HG02870 (cell line): Measurements from ENCODE around the gene ATP2B2.

Experiments used
- ATAC-seq: cut with Tn5 transposase; IDR thresholded peaks from one replicate; pipeline ENCODE4 v1.9.1; 2021; ENCODE audit warnings: mild to moderate bottlenecking, moderate library complexity; ENCODE audit not compliant: unreplicated experiment

Gene ATP2B2

DNA sequence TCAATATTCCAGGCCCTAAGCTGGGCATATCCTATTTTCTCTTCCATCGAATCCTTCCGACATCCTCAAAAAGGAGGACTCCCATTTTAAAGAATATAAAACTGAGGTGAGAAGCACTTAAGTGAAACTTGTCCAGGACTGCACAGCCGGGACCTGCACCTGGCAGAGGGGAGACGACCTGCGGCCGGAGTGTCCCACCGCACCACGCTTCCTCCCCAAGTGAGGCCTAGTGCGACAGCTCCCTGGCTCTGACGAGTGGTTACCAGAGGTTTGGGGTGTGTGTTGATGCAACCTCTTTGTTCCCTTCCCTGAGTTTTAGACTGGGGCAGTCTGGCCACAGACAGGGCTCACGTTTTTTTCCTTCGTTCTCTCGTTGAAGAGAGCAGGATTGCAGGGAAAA lies 24.9 kb upstream of the ATP2B2 start:
- ATAC-seq: no peak

DNA sequence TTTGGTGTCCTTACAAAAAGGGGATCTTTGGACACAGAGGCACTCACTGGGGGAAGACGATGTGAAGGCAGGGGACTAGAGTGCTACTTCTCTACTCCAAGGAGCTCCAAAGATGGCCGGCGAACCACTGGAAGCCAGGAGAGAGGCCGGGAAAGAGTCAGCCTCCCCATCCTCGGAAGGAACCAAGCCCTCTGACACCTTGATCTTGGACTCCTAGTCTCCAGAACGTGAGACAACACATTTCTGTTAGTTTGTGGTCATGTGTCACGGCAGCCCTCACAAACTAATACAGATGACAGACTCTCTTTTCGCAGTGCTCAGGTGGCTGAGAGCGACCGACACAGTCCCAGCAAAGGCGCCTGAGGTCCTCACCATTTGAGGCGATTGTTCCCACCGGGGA lies 24.4 kb upstream of the ATP2B2 start:
- no peak for ATAC-seq

GRCh38 chr3:10528046-10528445 lies 22.7 kb upstream of the ATP2B2 start:
- ATAC-seq: no peak

DNA sequence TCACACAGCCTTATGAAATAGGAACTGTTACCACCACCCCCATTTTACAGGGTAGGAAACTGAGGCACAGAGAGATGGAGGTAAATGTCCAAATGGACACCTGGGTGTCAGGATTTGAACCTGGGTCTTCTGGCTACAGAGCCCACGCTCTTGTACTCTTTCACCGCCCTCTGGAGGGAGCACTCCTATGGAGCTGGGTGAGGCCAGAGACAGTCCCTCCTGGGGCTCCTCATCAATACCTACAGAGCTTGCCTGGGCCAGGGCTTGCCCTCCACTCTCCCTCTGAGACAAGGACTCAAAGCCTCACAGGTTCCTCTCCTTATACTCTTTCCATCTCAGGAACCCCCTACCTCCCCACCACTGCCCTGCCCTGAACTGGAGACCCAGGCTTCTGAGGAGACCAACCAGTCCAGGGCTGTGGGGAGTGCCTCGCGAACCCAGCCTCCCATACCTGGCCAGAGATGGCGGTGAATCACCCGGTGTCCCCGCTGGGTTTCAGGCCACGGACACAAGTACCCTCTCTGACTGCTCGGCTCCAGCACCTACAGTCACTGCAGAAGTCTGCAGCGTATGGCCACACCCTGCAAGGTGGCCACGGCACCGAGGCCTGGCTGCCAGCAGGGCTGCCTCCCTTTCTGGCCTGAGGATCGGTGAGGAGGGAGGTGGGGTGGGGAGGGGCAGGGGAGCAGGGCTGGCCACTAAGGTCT lies 22.1 kb upstream of the ATP2B2 start:
- ATAC-seq: no peak

DNA sequence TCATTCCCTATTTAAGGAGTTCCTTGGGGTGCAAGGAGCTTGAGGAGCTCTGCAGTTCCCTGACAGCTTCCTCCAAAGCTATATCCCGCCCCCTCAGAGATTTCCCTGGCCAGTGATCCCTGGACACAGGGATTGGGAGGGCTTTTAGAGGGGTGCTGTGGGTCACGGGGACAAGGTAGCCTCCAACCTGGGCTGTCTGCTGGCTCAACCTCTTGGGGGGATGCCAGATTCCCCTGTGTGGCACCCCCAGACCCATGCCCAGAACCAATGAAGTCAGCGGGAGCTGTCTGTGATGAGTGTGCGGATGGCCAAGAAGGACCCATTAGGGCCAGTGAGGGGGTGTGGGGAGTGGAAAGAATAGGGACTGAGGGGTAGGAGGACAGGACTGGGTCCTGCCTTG lies 21.0 kb upstream of the ATP2B2 start:
- no peak for ATAC-seq

GRCh38 chr3:10524799-10525301 lies 19.5 kb upstream of the ATP2B2 start:
- no peak for ATAC-seq

DNA sequence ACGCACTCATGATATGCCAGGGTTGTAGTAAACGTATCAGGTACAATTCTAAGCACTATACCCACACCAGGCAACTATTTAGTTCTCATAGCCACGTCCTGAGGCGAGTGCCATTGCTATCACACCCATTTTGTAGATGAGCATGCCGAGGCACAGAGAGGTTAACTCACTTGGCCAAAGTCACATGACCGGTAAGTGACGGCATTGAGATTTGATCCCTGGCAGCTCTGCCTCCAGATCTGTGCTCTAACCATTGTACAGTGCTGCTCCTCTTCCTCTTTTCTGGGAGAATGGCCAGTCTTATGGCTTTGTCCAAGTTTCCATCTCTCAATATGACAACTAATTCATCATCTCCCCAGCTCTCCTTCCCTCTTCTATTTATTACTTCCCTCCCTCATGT lies 18.9 kb upstream of the ATP2B2 start:
- no peak for ATAC-seq

DNA sequence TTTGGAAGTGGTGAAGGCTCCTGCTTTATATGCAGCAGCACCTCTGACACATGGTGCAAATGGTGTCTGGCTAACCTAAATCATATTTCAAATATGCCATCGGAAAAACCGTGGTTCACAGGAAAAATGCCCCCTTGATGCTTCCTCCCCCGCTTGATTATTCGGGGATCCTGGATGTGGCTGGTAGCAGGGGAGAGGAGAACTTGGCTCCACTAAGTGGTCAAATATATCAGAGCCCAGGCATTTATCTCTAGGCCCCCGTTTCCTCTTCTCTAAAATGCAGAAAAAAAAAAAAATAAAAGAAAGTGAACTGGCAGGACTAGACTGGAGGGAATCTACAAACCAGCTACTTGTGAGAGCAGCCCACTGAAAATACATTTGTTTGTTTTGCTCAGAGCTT lies 18.2 kb upstream of the ATP2B2 start:
- no peak for ATAC-seq

DNA sequence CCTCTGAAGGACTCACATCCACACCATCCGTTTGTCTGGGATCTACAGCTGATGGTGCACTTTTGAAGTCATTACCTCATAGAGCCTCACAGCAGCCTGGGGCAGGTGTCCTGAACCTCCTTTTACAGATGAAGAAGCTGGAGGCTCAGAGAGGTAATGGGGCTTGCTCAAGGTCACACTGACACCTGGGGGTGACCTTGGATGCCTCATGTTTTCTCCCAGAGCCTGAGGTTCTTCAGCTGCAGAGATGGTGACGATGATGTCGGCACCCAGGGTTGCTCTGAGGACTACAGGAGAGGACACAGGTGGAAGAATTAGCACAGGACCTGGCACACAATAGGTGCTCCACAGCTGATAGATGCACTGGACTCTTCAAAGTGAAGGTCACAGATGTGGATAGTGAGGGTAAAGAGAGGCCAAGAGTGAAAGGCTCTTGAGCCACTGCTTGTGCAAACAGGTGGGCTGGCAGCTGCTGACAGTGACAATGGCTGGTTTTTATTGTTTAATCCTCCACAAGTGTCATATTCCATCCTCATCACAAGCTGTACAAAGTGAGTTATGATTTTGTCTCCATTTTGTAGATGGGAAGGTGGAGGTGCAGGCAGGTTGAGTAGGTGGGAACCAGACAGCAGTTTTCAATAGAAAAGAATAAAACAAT lies 17.4 kb upstream of the ATP2B2 start:
- no peak for ATAC-seq

GRCh38 chr3:10521772-10522441 lies 16.5 kb upstream of the ATP2B2 start:
- no peak for ATAC-seq

DNA sequence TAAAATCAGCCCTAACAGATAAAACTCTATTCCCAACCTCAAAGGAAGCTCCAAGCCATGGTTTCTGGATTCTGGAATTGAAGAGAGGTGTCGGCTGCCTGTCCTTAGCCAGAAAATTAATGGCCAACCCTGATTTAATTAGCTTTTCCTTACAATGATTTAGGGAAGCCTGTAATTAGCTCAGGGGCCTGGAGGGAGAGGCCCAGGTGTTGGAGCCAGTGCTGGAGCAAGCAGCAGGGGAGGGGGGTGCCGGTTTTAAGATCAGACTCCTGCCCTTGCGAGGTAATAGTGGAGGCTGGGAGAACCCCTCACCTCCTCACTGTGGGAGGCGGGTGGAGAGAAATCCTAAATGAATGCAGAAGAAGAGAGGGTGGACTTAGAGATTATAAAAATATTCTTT lies 14.7 kb upstream of the ATP2B2 start:
- ATAC-seq: no peak

DNA sequence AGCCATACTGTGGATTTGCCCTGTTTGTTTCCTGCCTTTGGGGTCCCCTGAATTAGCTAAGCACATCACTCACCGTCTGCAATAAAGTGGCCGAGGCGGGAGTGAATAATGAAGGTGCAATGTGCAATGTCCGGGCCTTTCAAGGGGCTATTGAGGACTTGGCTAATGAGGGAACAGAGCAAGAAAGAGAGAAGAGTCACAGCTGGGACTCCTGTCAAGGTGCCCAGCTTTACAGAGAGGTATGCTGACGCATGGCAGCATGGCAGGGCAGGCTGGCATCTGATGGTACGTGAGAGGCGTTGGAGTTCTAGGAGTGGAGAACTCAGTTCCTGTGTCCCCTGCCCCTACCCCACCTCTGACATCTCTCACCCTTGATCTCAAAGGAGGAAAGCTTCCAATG lies 13.8 kb upstream of the ATP2B2 start:
- ATAC-seq: no peak

GRCh38 chr3:10518506-10519150 lies 13.2 kb upstream of the ATP2B2 start:
- ATAC-seq: no peak

- ATAC-seq: no peak
These were observed 12.2 kb upstream of the ATP2B2 start for GRCh38 chr3:10517627-10518026.

DNA sequence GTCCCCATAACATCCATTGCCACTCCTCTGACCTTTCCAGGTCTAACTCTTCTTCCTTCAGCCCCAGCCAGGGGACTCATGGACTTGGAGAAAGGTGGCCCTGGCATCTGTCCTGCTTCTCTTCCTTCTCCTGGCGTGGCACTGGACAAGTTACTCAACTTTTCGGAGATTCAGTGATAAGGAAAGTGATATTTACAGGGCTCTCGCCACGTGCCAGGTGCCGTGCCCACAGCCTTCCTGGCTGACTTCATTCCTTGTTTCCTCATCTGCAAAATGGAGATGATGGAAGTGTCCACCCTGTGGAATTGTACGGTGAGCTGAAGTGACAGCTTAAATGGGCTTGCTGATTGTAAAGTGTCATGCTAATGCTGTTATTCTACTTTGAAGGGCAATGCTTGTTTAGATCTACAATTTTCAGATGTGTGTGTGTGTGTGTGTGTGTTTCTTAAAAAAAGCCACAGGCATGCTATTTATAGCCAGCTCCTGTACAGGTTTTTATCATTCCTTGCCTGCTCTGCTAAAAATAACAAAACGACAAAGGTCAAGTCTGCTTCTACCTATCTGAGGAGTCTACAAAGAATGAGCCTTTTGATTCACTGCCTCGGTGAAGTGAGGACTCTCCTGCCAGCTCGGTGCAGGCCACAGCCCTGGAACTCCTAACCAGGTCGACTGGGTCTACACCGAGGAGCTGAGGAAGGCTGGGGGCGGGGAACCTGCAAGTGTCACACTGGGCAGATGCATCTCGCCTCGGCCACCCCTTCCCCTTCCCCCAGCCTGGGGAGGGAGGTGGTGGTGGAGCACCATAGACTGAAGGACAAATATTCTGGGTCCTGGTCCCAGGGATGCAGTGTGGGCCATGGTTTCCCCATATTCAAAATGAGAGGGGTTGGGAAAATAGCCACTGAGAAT lies 11.4 kb upstream of the ATP2B2 start:
- ATAC-seq: no peak

DNA sequence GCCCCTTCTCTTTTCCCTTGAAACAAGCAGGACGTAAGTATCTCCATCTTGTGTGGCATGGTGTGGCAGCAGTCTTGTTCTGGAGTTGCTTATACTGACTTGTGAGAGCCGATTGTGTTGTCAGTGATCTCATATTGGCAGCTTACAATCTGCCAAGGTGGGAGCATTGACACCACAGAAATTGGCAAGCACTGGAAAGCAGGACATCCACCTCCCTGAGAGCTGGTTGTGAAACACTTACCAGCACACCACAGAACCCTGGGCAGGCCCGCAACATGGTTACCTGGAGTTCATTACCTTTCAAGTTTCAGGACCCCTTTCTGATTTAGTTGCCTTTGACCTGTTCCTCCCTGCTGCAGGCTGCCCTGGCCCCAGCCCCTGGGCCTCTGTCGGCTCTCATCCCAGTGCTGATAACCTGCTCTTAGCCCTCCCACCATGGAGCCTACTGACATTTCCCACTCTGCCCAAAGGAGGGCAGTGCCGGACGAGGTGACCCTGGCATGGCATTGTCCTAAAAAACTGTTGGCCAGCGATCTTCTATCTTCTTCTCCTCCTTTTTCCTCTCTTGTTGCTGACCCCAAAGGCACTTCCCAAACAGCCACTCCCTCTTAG lies 10.6 kb upstream of the ATP2B2 start:
- no peak for ATAC-seq

DNA sequence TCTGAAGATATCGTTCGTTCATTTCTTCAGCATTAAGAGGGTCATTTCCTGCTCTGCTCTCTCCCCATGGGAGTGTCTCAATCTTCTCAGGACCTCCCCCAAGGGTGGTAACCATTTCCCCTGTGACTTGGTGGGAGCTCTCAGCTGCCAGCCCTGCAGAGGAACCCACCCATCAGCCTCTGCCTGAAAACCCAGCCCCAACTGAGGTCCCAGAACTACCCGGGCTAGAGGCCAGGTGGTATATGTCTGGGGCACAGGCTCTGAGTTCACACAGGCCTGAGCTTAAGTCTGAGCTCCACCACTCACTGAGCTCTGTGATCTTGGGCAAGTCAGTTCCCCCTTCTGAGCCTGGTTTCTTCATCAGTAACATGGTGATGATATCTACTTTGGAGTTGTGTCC lies 10.0 kb upstream of the ATP2B2 start:
- no peak for ATAC-seq

- ATAC-seq: no peak
These were observed 9.2 kb upstream of the ATP2B2 start for GRCh38 chr3:10514407-10515069.

DNA sequence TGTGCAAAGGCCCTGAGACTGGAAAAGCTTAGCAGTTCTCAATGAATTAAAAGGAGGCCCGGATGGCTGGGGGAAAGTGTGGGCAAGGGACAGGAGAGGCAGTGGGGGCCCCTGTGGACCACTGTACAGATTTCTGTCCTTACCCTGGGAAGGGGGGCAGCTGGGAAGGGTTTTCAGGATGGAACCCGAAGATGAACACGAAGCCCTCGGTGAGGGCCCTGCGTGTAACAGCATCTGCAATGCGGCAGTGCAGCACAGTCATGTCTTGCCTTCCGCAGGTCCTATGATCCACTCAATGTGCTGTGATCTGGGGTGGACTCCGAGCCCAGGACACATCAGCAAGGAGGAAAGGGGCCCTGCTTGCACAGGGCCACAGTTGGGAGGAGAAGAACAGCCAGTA lies 7.9 kb upstream of the ATP2B2 start:
- no peak for ATAC-seq

- ATAC-seq: no peak
These were observed 7.3 kb upstream of the ATP2B2 start for GRCh38 chr3:10512687-10513086.
